CD4-positive, alpha-beta T cell treated with Interleukin-6 at 100 ng/mL for 8 hours (primary cell): Measurements from ENCODE around the gene VAC14.

Source experiments
- DNase-seq: peaks from one replicate; pipeline ENCODE4 v3.0.0-alpha.2; 2020; ENCODE audit warnings: mixed read lengths, low spot score

VAC14 gene

DNA sequence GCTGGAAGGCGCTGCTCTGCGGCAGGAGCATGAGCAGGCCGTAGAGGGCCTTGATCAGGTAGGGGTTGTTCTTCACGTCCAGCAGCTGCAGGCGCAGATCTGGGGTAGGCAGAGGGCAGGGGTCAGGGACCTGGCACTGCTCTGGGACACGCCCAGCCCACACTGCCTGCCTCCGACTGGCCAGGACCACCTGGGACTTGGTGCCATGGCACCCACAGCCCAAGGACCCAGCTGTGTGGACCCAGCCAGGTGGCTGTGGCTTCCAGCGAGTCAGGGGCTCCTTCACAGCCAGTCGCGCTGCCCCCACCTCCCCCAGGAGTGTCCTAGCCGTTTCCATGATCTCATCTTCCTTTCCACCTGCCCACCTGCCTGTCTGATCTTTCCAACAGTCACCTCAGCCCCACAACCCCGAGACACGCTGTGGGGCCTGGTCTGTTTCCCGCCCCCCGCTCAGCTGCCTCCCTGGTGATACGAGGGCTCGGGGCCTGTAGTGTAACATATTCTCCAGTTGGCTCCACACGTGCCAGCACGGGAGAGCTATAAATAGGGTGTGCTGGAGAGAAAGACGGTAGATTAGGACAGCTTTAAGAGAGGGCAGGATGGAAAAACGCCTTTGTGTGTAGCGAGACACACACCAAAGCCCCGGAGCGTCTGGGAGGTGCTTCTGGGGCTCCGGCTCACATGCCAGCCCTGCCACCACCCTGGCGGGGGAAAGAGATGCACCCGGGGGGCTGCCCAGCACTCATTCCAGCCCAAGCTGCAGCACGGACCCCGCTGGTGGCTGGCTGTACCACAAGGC lies 107.9 kb downstream of the VAC14 start:
- no peak for DNase-seq

DNA sequence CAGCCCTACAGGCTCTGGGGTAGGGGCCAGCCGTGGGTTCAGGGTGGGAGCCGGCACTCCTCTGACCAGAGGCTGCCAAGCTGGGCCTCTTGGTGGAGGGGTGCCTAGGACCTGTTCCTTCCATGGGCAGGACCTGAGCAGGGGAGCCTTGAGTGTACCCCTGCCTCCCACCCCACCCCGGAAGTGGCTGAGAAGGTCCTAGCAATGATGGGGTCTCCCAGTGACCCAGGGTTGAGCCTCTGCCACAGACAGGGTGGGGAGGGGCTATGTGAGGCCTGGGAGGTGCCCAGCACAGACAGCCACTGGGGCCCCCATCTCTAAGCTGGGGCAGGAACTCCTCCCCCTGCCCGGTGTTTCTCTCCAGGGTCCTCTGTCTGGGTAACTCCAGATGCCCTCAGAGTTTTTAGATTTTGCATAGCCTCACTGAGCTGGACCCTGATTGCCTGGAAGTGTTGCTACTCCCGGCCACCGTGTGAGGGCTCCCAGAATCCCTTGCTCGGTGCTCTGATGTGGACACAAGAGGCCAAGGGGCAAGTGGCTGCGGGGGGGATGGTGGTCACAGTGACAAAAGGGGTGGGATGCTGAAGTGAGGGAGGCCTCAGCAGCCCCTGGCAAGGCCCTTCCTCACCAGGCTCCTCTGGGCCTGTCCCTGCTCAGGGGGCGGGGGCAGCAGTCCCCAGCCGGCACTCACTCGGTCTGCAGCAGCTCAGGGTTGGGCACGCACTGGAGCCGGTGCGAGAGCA lies 108.7 kb downstream of the VAC14 start:
- DNase-seq: no peak

DNA sequence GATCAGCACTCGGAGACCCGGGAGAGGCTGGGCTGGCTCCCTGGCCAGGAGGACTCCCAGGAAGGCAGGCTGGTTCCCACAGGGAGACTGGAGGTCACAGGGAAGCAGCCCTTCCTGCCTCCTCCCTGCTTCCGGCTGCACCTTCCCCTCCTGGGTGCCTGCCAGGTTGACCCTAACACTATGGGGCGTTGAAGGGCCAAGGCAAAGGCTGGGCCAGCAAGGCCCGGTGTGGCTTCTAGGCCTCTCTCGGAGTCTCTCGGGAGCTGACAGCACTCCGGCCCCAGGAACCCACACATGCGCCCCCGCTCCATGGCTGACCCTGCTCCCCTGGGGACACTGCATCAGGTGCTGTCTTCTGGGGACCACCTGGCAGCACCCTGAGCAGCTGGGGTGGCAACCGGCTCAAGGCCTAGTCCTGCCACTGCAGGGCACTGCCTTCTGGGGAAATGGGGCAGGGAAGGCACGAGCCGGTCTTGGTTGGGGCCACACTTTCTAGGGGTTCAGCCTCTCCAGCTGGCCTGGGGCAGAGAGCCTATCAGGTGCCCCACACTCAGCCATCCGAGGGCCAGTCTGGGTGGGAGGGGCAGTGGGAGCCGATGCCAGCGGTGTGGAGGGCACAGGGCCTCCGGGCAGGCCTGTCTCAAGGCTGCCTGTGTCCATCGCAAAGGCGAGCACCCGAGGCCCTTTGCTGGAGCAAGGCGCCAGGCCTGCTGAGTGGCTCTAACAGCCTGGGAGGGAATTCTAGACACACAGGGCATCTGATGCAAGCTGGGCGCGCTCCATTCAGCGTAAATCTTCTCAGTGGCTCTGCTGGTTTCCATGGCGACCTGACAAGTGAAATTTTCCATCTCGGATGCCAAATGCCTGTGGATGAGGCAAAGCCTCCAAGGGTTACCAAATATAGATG lies 109.5 kb downstream of the VAC14 start:
- no peak for DNase-seq

DNA sequence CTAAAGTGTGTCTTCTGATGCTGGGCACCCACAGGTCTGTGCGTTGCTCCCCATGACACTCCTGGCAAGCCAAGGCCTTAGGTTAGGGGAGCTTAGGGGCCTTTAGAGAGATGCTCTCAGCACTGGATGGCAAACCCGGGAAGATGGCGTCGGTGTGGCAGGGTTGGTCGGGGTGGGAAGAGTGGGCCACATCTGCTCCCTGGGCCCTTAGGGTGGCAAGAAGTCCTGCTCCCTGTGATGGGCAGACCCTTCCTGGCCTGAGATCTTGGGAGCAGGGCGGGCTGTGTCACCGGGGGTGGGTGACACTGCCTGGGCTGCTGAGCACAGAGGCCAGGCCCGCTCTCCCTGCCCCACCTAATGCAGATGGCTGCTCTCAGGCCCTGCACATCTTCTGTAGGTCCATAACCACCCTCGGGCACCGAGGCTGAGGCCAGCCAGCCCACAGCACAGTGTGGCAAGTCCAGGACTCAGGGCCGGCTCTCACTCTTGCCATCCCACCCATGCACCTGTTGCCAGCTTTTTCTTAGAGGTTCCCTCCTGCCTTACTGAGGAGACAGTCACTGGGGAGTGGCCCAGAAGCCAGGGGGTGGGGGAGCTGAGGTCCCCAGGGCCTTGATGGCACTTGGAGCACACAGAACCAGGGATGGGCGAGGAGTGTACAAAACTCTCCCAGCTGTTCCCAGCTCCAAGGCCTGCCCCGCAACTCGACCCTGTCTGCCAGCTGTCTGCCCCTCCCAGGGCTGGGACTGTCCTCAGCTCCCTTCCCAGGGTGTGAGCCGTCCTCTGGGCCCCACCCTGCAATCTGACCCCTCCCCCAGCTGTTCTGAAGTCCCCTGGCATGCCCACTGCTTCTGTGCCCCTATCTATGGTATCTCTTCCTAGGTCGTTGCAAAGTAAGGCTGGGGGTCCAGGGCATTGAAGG lies 110.7 kb downstream of the VAC14 start:
- DNase-seq: no peak

DNA sequence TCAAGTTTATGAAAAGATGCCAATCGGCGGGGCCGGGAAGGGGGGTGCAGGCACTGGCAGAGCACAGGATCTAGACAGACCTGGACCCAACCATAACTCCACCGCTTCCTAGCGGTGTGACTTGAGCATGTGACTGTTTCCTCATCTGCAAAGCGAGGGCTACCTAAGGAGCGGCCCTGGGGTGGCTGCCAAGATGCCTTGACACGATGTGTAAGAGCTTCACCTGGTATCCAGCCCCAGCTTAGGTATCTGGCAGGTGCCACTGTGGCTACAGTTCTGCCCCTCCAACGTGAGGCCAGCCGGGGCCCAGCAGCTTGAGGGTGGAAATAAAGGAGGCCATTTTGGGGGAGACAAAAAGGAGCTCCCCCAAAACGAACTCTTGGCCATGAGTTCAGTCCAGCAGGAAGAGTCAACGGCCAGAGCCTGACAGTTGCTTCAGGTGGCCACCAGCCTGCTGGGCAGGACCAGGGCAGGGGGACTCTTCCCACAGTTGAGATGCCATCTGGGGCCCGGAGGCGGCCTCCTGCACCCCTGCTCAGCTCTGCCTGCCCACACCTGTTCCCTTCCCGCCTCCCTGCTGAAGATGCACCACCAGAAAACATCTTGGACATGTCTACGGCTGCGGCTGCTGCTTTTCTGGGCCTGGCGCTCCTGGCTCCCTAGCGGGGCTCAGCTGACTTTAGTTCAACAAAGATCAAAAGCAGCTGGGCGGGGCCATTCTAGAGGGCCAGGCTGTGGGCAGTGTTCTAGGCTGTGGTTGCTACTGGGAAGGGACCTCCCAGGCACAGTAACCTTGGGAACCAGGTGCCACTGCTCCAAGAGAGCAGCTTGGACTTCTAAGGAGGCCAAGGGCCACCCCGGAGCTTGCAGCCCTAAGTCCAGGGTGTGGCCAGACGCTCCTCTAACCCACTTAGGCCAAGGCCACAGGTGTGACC lies 111.7 kb downstream of the VAC14 start:
- DNase-seq: no peak

DNA sequence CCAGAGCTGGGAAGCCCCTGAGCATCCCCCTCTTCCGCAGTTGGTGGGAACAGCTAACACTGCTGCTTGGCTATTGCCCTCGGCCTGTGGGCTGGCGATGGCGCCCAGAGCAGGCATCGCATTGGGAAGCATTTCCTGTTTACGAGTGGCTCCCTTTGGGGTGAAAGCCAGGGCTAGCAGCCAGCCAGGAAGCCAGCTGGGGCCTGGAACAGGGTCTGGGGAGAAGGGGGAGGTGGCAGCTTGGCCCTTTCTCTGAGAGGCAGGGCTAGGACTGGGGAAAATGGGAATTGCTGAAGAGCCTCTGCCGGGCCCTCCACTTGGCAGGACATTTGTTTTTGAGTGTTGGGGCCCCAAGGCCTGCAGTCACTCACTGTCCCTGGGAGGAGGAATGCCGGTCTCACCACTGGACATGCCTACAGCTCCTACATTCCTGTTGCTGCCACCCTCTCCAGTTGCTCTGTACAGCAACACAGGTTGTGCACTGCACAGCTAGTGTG lies 112.7 kb downstream of the VAC14 start:
- DNase-seq: no peak

DNA sequence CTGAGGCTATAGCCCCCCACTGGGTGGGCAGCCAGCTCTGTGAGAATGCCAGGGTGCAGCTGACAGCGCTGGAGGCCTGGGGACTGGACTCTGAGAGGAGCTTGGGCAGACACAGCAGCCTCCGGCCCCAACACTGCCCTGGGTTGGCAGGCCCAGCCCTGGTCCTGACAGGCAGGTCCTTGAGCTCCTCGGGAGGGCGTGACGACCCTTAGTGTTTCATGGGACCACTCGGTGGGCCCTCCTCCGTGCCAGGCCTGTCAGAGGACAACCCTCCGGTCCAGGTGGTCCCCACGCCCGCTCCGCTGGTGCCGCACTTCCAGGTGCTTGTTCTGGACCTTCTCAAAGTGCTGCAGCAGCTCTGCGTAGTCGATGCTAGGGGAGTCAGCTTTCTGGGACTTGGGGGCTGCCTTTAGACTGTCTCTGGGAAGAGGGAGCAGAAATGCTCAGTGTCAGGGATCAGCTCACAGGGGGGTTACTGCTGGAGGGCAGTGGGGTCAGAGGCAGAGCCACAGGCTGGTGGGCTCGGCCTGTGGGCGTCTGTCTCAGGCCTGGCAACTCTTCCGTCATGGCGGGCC lies 113.2 kb downstream of the VAC14 start:
- DNase-seq: no peak

DNA sequence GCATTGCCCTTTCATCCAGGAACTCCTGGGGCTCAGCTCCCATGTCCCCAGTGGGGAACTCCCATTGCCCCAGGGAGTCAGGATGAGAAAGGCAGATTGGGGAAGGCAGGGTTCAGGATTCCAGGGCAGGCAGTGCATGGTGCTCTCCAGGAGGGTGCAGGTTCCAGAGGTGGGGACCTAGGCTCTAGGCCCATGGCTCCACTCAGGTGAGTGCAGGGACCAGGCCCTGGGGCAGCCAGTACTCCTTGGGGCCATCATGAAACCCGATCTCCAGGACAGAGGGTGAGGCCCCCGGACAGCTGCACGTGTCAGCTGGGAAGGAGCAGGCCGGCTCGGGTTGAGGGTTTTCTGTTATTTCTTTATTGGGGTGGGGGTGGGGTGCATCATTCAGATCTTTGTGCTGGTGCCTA lies 113.9 kb downstream of the VAC14 start:
- DNase-seq: no peak

DNA sequence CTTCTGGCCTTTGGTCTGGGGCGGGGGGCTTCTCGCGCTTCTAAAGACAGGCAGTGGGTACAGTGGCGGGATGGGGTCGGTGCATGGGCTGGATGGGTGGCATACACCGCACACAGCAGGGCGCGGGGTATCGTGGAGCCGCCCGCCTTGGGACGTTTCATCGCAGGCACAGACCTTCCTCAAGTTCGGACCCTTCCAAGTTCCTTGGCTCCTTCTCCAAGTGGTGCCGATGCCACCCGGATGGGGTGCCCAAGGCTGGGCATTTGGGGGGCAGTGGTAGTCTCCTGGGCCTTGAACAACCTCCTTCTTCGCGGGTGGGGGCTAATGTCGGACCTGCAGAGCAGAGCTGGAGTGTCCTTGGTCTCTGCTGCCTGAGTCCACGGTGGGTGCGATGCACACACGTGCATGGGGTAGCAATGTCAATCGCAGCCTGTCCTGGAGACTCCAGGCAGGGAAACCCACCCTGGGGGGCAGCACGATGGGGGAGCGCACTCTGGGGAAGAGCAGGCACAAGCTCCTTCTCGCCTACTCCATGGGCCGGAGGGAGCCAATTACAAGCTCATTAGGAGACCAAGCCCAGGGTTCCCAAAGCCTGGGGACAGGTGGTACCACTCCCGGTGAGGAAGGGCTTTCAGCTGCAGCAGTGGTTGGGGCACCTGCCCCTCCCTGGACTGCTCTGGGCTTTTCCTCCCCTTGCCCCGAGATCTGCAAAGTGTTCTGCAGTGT lies 114.4 kb downstream of the VAC14 start:
- no peak for DNase-seq

DNA sequence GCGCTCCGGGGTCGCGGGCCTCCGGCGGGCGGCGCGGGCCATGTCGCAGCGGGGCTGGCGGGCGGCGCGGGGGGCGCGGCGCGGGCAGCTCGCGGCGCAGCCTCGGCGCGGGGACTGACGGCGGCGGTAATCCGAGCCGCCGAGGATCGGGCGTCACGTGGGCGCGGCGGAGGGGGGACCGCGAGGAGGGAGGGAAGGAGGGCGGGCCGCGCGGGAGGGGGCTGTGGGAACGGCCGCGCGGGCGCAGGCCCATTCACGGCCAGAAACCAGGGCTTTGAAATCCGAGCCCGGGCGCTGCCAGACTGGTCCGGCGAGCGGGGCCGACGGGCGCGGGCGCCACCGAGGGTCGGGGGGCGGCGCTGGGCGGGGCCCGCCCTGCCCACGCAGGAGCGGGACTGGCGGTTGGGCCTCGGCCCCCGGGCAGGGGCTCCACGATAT lies 115.0 kb downstream of the VAC14 start, which contains the start of gene MTSS2:
Gene MTSS2 (minus strand): TSS at position 116 of the 438 bp plus-strand sequence. CDS start 262 bp downstream, outside the sequence.
- no peak for DNase-seq

DNA sequence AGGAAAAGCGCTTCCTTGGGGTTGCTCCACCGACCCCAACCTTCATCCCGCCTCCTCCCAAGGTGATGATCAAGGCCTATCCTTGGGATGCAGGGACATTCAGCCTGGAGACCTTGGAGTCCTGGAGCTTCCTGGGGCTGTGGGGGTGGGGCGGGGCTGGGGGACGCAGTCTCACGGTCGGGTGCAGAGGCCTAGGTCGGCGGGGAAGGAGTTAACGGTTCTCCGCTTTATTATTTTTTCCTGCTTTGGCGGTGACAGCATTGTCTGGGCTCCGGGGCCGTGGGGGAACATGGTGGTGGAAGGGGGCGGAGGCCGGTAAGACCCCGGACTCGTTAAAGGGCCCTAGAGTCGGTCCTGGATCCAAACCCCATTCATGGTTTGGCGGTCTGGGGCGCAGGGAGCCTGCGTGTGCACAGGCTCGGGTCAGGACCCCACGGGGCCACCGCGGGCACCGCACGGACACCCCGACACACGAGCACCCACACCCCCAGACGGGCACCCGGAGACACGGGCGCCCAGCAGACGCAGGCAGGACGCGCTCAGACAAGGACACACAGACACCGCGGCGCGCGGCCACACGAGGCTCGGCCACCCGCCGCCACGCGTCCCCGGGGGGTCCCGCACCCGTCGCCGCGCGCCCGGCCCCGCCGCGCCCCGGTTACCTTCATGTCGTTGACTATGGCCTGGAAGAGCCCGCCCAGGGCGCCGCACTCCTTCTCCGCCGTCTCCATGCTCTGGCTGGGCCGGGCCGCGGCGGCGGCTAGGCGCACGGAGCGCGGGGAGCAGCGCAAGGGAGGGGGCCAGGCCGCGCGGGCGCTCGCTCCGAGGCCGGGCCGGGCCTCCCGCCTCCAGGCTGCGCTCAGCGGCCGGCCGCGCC lies 115.7 kb downstream of the VAC14 start:
- DNase-seq: no peak

DNA sequence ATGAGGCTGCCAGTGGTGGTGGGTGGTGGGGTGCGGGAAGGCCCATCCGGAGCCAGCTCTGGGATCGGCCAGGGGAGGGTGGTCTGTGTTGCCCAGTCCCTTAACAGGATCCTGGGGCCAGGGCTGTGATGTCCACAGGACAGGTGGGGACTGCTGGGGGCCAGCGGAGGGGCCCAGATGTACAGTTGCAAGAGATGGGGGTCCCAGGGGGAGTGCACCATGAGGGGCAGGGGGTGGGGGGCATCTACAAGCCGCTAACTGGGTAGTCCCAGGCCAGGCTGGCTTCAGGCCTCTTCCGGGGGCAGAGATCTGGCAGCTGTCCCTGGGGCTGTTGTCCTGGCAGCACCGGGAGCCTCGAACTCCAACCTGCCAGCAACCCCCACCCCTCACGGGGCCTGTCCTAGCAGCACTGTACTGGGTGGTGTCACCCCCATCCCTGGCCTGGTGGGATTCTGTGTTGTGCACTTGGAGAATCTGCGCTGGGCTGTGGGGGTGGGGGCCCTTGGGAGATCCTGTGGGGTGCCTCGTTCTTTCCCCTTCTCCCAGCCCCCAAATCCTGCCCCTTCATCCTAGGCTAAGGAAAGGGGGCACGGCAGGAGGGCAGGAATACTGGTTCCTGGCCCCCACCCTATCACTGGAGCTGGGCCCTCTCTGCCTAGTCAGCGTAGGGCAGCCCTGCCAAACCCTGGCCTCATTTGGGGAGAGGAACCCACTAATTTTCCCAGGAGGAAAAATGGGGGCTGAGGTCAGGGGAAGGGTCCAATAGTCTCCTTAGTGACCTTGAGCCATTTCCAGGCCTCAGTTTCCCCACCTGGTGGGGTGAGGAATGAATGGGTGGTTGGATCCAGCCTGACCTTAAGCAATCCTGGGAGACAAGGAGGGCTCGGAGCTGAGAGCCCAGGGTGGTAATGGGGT lies 116.6 kb downstream of the VAC14 start:
- no peak for DNase-seq

DNA sequence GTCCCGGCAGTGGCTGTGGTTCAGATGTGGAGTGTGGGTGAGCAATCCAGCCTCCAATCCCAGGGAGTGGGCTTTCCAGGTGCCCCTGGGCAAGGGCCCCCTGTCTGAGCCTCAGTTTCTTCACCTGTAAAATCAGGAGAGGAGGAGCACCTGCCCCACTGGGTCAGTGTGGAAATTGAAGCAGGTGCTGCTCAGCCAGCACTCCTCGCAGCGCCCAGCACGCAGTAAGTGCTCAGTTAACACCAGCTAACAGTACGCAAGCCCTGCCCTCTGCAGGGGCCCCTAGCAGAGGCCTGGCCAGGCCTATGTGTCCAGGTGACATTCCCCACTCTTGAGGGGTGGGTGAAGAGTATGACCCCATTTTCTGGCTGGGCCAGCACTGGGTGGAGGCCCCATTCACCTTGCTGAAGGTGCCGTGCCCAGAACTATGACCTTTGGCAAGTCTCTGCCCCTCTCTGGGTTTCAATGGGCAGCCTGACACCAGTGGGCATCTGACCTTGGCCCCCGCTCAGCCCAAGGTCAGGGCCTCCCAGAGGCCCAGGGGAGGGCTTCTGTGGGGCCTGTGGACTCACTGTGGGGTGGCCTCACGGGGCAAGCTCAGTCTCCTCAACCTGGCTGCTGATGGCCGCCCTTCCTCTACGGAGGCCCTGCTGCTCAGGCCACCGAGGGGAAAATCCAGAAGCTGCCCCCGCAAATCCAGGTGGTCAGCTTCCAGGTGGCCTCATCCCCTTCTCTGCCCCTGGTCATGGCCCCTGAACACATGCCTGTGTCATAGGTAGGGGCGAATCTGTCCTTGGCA lies 117.6 kb downstream of the VAC14 start:
- no peak for DNase-seq

DNA sequence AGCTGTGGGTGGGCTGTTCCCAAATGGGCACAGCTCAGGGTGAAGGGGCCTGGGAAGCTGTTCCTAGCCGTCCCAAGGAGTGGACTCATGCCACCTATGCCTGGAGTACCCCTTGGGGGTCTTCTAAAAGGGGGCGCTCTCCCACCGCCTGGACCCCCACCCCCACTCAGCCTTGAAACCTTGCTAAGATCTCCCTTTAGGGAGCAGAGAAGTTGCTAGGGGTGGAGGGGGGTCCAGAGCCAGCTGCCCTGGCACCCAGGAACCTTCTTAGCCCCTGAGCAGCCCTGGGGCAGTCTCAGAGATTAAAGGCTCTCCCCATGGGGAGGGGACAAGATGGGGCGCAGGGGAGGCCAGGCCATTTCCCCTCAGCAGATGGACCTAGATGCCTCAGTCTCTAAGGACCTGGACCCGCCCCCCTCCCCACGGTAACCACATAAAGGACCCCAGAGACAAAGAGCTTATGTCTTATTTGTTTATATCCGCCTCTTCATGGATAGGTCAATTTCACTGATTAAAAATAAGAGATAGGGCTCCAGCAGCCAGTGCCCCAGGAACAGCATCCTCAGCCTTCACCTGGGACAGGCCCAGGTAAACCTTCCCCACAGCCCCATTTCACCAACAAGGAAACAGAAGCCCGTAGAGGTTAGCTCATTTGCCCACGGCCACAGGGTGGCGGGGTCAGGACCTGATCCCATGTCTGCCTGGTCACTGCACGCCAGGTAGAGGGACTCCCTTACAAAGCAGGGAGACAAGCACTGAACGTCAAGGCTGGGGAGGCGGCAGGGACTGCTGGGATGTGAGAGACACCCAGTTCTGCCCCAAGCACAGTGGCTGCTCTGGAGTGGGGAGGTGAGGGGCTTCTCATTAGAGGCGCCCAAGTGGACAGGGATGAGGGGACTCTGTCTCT lies 118.5 kb downstream of the VAC14 start:
- DNase-seq: no peak
